BLaER1 (cell line): ENCODE measurements around the gene USP6NL.
A peak's percentile ranks its signal among the peaks of the same experiment; 100 is the strongest.

Source experiments
- H3K27ac ChIP-seq: shearing (Covaris generic); formaldehyde crosslinking; 2 replicates; pipeline ENCODE4 v1.8.1; 2022
- H3K27me3 ChIP-seq: shearing (Covaris generic); formaldehyde crosslinking; 2 replicates; pipeline ENCODE4 v1.8.1; 2022
- H3K36me3 ChIP-seq: shearing (Covaris generic); formaldehyde crosslinking; 2 replicates; pipeline ENCODE4 v1.8.1; 2022
- H3K4me1 ChIP-seq: shearing (Covaris generic); formaldehyde crosslinking; 2 replicates; pipeline ENCODE4 v1.8.1; 2022
- H3K4me2 ChIP-seq: shearing (Covaris generic); formaldehyde crosslinking; 2 replicates; pipeline ENCODE4 v1.8.1; 2022
- H3K4me3 ChIP-seq: shearing (Covaris generic); formaldehyde crosslinking; 2 replicates; pipeline ENCODE4 v1.8.1; 2022
- H3K9ac ChIP-seq: shearing (Covaris generic); formaldehyde crosslinking; 2 replicates; pipeline ENCODE4 v1.8.1; 2022
- H3K9me3 ChIP-seq: shearing (Covaris generic); formaldehyde crosslinking; 2 replicates; pipeline ENCODE4 v1.8.1; 2022
- H4K20me1 ChIP-seq: shearing (Covaris generic); formaldehyde crosslinking; 2 replicates; pipeline ENCODE4 v1.8.1; 2022
- Cebpa-rat ChIP-seq: shearing (Covaris generic); IDR thresholded peaks from 2 replicates; pipeline ENCODE4 v1.8.1; 2022

The USP6NL gene

GRCh38 chr10:11581213-11581612 lies 30.2 kb downstream of the USP6NL start:
- no peak for TF ChIP-seq Cebpa-rat
- H3K9me3 ChIP-seq: peaks cover 40% of the 10 kb centered on the region
- H3K4me1 ChIP-seq: no peaks in the 10 kb centered on the region
- H3K9ac ChIP-seq: no peak overlapping the region
- peaks cover 59% of the 10 kb centered on the region for H4K20me1 ChIP-seq
- no peak overlapping the region for H3K27ac ChIP-seq
- H3K27me3 ChIP-seq: no peaks in the 10 kb centered on the region
- no peak overlapping the region for H3K4me2 ChIP-seq
- peaks cover 54% of the 10 kb centered on the region for H3K36me3 ChIP-seq
- no peak overlapping the region for H3K4me3 ChIP-seq

GRCh38 chr10:11579885-11580284 lies 31.6 kb downstream of the USP6NL start:
- no peak overlapping the region for H3K4me3 ChIP-seq
- H3K36me3 ChIP-seq: peaks cover 41% of the 10 kb centered on the region
- no peak overlapping the region for H3K4me2 ChIP-seq
- H4K20me1 ChIP-seq: peaks cover 73% of the 10 kb centered on the region
- peaks cover 28% of the 10 kb centered on the region for H3K9me3 ChIP-seq
- TF ChIP-seq Cebpa-rat: no peak
- H3K27me3 ChIP-seq: no peaks in the 10 kb centered on the region
- peaks cover 5% of the 10 kb centered on the region; the same call in 1 of the 2 replicates for H3K4me1 ChIP-seq
- H3K9ac ChIP-seq: no peak overlapping the region
- H3K27ac ChIP-seq: no peak overlapping the region

- H3K36me3 ChIP-seq: peaks cover 31% of the 10 kb centered on the region
- no peak overlapping the region for H3K9ac ChIP-seq
- peaks cover 81% of the 10 kb centered on the region for H4K20me1 ChIP-seq
- no peak for TF ChIP-seq Cebpa-rat
- peaks cover 18% of the 10 kb centered on the region for H3K9me3 ChIP-seq
- no peak overlapping the region for H3K27ac ChIP-seq
- no peak overlapping the region for H3K4me2 ChIP-seq
- H3K4me1 ChIP-seq: peaks cover 15% of the 10 kb centered on the region
- H3K27me3 ChIP-seq: no peaks in the 10 kb centered on the region
- no peak overlapping the region for H3K4me3 ChIP-seq
These were observed 32.6 kb downstream of the USP6NL start for GRCh38 chr10:11578802-11579255.

- H3K4me2 ChIP-seq: no peak overlapping the region
- TF ChIP-seq Cebpa-rat: no peak
- H3K36me3 ChIP-seq: peaks cover 14% of the 10 kb centered on the region
- no peak overlapping the region for H3K9ac ChIP-seq
- peaks cover 23% of the 10 kb centered on the region for H3K4me1 ChIP-seq
- H3K4me3 ChIP-seq: no peak overlapping the region
- no peaks in the 10 kb centered on the region for H3K27me3 ChIP-seq
- H4K20me1 ChIP-seq: peaks cover 77% of the 10 kb centered on the region
- H3K9me3 ChIP-seq: peaks cover 3% of the 10 kb centered on the region; the same call in 1 of the 2 replicates
- H3K27ac ChIP-seq: no peak overlapping the region
These were observed 35.2 kb downstream of the USP6NL start for GRCh38 chr10:11576092-11576809.

DNA sequence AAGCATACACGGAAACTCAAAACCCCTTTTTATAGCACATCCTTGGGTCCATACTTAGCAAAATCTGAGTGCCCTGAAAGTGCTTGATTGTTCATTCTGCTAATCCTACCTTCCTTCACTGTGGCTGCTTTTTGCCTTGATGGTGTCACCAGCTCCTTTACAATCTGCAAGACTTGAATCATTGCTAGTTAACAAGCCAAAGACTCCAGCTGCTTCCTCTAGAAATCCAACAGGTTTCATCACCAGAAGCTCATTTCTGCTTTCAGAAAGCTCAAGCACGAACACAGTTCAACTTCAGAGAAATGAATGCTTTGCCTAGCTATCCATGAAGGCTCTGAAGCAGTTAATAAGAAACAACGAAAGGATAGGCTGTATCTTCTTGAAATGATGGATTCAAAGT lies 38.0 kb downstream of the USP6NL start:
- no peak overlapping the region for H3K4me3 ChIP-seq

DNA sequence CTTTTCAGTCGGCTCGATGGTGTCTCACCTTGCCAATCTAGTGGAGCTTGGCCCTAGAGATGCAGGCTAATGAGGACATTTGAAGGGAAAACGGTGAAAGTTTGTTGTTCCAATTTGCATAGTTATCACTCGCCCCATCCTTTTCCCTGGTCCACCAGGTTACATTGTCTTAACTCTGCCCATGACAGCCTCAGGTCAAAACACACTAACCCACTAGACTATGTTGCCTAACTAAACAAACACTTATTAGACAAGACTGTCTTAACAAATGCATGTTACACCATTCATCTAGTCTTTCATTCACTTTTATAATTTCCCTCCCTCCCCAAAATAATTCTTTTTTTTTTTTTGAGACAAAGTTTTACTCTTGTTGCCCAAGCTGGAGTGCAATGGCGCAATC lies 40.7 kb downstream of the USP6NL start:
- H3K36me3 ChIP-seq: peaks cover 16% of the 10 kb centered on the region
- no peak overlapping the region for H3K4me2 ChIP-seq
- H3K9ac ChIP-seq: no peak overlapping the region
- H3K27me3 ChIP-seq: no peaks in the 10 kb centered on the region
- no peak for TF ChIP-seq Cebpa-rat
- H3K4me1 ChIP-seq: peaks cover 23% of the 10 kb centered on the region
- H4K20me1 ChIP-seq: peaks cover 68% of the 10 kb centered on the region
- no peak overlapping the region for H3K4me3 ChIP-seq
- H3K9me3 ChIP-seq: 0 out of 2 replicates have a peak, but pooled peaks cover under 1% of the 10 kb centered on the region
- no peak overlapping the region for H3K27ac ChIP-seq

More for the DNA sequence above, 38.0 kb downstream of the USP6NL start:
- peaks cover 23% of the 10 kb centered on the region for H3K4me1 ChIP-seq
- 0 out of 2 replicates have a peak overlapping the region, but pooled peaks have one; percentile 11 for H3K27ac ChIP-seq
- H3K36me3 ChIP-seq: peaks cover 9% of the 10 kb centered on the region
- no peak overlapping the region for H3K9ac ChIP-seq
- peak overlapping the region; percentile 46 for H3K4me2 ChIP-seq
- H3K27me3 ChIP-seq: no peaks in the 10 kb centered on the region
- peaks cover 69% of the 10 kb centered on the region for H4K20me1 ChIP-seq
- H3K9me3 ChIP-seq: peaks cover 3% of the 10 kb centered on the region; the same call in 1 of the 2 replicates
- no peak for TF ChIP-seq Cebpa-rat

DNA sequence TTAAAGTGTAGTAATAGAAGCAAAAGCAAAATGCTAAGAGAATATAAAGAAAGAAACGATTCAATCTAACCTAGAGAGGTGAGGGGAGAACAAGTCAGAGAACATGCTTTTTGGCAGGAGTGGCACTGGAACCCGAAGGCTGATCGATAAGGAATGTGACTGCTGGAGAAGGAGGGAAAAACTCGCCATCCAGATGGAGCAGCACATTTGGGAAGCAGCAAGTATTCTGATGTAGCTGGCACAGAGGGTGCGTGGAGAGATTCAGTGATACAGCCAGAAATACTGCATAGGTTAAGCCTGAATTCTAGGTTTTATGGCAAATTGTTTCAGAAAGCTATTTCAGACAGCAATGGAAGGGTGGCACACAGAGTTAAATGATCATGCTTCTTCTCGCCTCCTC lies 42.0 kb downstream of the USP6NL start:
- H3K9me3 ChIP-seq: peaks cover 8% of the 10 kb centered on the region; the same call in 1 of the 2 replicates
- no peaks in the 10 kb centered on the region for H3K27me3 ChIP-seq
- peaks cover 61% of the 10 kb centered on the region for H4K20me1 ChIP-seq
- no peak overlapping the region for H3K4me2 ChIP-seq
- TF ChIP-seq Cebpa-rat: no peak
- H3K9ac ChIP-seq: no peak overlapping the region
- H3K36me3 ChIP-seq: peaks cover 23% of the 10 kb centered on the region
- H3K4me1 ChIP-seq: peaks cover 14% of the 10 kb centered on the region
- no peak overlapping the region for H3K27ac ChIP-seq
- no peak overlapping the region for H3K4me3 ChIP-seq

DNA sequence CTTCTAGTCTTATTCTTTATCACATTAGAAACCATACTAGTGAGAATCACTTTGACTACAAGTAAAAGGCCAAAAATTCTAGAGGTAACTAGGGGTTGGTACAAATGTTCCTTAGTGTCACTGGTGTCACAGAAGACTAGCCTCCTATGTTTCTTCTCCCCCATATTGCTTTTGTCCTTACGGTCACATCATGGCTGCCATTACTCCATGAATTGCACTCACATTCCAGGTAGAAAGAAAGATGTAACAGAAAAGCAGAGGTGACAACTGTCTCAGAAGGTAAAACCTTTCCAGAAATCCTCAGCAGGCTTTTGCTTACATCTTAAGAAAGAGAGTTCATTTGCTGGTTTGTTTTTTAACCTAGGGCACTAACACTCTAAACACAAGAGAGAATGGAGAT lies 42.9 kb downstream of the USP6NL start:
- Histone ChIP-seq H3K36me3 (peaks cover 28% of the 10 kb centered on the region), H3K4me3 (no peak overlapping the region), H4K20me1 (peaks cover 52% of the 10 kb centered on the region), H3K27me3 (no peaks in the 10 kb centered on the region), H3K4me2 (no peak overlapping the region), H3K4me1 (peaks cover 5% of the 10 kb centered on the region), H3K27ac (no peak overlapping the region), H3K9me3 (peaks cover 13% of the 10 kb centered on the region), H3K9ac (no peak overlapping the region)
- no peak for TF ChIP-seq Cebpa-rat

GRCh38 chr10:11564741-11565140 lies 46.7 kb downstream of the USP6NL start:
- Histone ChIP-seq H3K4me3 (no peak overlapping the region), H3K27me3 (no peaks in the 10 kb centered on the region), H3K9ac (no peak overlapping the region), H3K4me2 (no peak overlapping the region), H4K20me1 (peaks cover 56% of the 10 kb centered on the region), H3K9me3 (peaks cover 19% of the 10 kb centered on the region), H3K36me3 (peaks cover 45% of the 10 kb centered on the region), H3K27ac (no peak overlapping the region), H3K4me1 (peaks cover 19% of the 10 kb centered on the region)
- no peak for TF ChIP-seq Cebpa-rat

GRCh38 chr10:11563936-11564335 lies 47.5 kb downstream of the USP6NL start:
- Histone ChIP-seq H3K4me1 (peaks cover 20% of the 10 kb centered on the region), H3K9ac (no peak overlapping the region), H3K4me2 (no peak overlapping the region), H3K9me3 (peaks cover 19% of the 10 kb centered on the region), H3K27me3 (no peaks in the 10 kb centered on the region), H3K4me3 (no peak overlapping the region), H3K36me3 (peaks cover 45% of the 10 kb centered on the region), H3K27ac (no peak overlapping the region), H4K20me1 (peaks cover 53% of the 10 kb centered on the region)
- no peak for TF ChIP-seq Cebpa-rat
